HCEC 1CT (cell line): ENCODE results near the gene CYP26A1.

Source experiments
- DNase-seq: peaks from one replicate; pipeline ENCODE4 v3.0.0-alpha.2; 2017

Gene CYP26A1

GRCh38 chr10:93064874-93065660 lies 8.6 kb upstream of the CYP26A1 start:
- no peak for DNase-seq

DNA sequence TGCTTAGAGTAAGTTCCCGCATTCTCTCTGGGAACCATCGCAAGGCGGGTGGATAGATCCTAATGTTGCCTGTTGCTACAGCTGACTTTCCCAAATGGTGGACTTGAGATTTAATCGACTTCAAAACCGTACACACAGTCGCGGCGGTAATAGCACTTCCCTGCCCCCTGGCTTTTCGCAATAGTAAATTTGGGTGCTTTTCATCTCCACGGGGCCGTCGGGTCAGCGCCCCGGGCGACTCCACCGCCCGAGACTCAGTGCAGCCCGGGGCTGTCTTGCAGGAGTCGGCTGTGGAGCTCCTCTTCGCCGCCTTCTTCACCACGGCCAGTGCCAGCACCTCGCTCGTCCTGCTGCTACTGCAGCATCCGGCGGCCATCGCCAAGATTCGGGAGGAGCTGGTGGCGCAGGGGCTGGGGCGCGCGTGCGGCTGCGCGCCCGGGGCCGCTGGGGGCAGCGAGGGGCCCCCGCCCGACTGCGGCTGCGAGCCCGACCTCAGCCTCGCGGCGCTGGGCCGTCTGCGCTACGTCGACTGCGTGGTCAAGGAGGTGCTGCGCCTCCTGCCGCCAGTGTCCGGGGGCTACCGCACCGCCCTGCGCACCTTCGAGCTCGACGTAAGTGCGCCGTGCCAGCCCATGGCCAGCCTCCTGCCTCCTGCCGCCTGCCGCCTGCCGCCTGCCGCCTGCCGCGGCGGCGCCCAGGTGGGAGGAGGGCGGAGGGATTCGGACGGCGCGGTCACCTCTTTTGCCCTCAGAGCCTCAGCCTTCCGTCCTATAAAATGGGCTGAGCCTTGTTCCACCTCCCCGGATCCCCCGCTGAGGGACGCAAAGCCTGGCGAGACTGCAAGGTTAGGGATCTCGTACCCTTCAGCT lies 7.8 kb upstream of the CYP26A1 start:
- DNase-seq, result no peak

DNA sequence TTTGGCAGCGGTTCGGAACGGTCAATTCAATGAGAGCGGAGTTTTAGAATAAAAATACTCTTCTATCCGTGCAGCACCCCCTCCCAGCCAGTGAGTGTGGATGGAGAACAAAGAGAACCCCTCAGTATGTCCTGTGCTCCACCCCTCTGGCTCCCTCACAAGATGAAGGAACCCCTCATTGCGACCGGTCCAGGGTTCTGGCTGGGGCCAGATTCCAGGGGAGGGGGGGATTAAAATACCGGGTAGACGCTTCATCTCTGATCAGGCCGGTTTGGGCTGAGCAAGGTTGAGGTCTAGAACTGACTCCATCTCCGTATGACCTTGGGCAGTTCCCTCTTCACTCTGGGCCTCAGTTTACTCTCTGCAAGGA lies 7.2 kb upstream of the CYP26A1 start:
- DNase-seq, result no peak

DNA sequence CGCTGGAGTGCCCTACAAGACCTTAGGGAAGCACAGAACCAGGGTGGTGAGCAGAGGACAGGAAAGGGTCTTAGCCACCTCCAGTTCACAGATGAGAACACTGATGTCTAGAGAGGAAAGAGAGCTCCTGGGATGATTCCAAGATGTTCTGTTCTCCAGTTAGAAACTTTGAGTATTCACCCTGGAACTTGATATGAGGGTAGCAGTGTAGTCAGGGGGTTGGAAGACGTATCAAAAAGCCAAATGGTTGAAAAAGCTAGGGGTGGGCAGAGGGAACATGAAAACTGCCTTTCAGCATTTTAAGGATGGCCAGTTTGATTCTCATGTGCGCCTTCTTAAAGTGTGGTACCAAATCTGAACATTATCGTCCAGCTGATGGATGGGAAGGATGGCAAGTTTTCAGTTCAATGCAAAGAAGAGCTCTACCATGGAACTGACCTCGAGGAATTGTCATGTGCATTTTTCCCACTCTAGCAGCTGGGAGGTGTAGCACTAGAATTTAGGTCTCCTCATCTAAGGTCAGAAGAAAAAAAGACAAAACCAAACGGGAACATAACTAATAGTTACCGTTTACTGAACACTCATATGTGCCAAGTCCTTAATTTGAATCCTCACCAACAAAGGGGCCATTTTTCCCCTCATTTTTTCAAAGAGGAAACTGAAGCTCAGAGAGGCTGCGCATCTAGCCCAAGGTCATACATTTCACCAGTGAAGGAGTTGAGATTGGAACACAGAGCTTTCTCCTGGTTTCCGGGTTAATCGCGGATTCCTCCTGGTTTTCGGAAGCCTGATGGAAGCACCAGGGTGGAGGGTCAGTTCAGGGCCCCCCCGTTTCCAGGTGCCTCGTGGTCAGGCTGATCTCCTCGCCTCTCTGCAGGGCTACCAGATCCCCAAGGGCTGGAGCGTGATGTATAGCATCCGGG lies 6.0 kb upstream of the CYP26A1 start:
- DNase-seq, result no peak

GRCh38 chr10:93068411-93069244 lies 5.1 kb upstream of the CYP26A1 start:
- no peak for DNase-seq

DNA sequence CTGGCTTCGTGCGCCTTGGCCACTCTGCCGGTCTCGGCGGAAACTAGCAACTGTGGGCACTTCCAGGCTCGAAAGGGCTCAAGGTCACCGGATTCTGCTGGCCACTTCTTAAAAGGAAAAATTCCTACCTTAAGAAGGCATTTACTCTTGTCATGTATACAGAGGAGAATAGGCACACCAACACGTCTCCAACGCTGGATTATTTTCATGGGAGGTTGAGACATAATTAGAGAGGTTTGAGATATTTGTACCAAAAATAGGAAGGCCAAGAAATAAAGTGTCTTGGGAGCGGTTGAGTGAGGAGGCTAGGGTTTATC lies 4.5 kb upstream of the CYP26A1 start:
- no peak for DNase-seq

- DNase-seq, result no peak
Measured at GRCh38 chr10:93070378-93071176, 3.1 kb upstream of the CYP26A1 start.

- no peak for DNase-seq
Measured at GRCh38 chr10:93071177-93071472, 2.6 kb upstream of the CYP26A1 start.

GRCh38 chr10:93071674-93072224 lies 1.9 kb upstream of the CYP26A1 start:
- no peak for DNase-seq

DNA sequence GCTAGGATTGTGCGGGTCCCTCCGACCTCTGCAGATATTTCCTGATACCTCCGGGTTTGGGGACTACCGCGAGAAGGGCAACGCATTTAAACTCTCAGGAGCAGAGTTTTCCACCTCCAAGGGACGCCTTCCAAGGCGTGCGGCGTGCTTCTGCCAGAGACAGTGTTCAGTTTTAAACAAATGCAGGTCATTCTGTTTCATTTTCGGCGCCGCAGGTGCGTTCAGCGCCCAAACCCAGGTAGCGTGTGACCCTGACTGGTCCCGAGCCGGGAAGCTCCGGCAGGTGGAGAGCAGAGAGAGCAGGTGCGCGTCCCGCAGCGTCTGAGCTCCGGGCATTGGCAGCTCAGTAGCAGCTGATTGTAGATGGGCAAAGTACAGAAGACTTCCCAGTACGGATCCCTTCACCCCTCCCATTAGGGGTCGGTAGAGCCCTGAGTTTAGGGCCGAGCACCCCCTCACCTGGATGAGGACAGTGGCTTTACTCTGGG lies 1.4 kb upstream of the CYP26A1 start:
- DNase-seq, result no peak

DNA sequence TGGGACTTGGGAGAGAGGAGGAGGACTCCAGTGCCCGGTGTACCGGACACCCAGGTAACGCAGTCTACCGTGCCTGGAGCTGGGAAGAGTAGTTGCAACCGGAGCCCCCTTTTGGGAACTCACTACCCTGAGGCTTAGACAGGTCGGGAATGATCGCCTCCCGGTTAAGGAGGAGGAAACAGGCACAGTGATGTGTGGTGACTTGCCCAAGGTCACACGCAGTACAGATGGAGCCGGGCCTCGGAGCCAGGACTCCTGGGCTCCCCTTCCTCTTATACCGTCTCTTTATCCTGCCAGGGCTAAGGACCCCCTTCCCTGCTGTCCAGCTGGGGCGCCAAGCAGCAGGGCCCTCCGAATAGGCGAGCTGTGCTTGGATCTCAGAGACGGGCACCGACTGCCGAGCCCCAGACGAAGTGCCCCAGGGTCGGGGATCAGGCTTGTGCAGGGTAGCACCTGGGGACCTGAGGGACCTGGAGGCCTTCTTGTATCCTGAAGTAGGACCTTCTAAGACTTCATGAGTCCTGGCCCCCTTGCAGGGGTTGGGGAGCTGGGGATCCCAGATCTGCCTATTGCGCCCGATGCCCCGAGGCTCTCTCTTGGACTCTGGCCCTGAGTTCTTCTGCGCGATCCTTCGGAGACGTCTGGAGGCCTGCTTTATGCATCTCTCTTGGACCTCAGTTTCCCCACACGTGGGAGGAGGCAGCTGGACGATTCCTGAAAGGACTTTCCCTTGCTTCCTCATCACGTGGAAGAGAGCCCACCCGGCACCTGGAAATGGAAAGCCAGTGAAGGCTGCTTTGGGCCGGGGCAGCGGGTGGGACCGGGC lies 767 bp upstream of the CYP26A1 start:
- DNase-seq, result no peak

DNA sequence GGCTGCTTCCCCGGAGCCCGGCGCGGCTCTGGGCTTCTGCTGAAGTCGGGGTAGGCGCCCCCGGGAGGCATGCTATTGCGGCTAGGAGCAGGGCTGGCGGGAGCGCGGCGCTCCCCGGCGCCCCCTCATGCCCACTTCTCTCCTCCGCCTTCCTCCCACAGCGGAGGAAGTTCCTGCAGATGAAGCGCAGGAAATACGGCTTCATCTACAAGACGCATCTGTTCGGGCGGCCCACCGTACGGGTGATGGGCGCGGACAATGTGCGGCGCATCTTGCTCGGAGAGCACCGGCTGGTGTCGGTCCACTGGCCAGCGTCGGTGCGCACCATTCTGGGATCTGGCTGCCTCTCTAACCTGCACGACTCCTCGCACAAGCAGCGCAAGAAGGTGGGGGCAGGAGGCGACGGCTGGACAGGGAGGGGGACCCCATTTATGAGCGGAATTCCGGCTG lies 479 bp downstream of the CYP26A1 start:
- no peak for DNase-seq

GRCh38 chr10:93074597-93075368 lies 1.1 kb downstream of the CYP26A1 start:
- DNase-seq, result no peak

GRCh38 chr10:93075369-93076221 lies 1.9 kb downstream of the CYP26A1 start:
- DNase-seq, result no peak

- no peak for DNase-seq
Measured at GRCh38 chr10:93076871-93077270, 3.2 kb downstream of the CYP26A1 start.

DNA sequence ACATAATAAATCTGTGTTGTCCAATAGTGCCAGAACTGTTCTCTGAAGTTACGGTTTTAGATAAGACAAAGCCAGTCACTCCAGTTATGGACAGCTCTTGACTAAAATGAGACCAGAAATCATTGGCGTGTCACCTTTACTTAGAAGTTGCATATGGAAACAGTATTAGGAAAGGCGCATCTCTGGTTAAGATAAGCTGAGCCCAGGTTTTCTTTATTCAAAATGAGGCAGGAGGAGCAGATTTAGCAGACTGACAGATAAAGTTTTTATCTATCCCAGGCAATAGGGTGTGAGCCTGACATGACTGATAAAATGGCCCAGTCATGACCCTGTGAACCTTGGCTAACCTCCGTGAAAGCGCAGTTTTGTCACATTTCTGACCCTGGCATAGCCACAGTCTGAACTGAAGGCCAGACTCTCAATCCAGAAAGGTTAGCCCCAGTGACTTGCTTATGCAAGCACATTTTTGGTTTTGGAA lies 4.2 kb downstream of the CYP26A1 start:
- DNase-seq, result no peak

DNA sequence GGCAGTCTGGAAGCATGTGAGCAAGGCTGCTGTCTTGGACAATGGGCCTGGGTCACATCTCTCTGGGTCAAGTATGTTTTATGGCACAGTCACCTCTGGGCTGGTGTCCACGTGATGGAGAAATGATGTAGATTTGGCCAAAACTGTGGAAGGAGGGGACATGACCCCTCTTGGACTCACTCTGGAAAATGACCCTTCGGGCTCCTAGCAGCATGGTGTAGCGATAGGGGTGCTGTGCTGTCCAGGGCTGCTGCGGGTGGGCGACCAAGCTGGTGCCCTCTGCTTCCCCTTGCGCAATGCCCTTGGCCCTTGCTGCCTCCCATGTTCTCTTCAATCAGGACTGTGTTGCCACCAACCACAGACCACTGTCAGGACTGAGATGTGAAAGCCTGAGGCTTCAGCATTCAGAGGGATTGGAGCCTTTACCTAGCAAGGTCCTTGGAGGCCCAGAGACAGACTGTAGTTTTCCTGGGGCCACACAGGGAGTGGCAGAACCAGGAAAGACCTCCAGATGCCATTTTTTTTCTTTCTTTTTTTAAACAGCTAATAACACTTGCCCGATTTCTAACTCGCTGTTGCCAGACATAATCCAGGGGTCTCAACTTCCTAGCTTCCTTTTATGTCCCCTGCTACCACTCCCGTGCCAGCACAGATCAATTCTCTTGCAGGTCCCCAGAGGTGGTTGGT lies 6.1 kb downstream of the CYP26A1 start:
- no peak for DNase-seq
